Measurements from ENCODE around the gene SKA3.
"Not testable (repeated sequence)": the region's sequence is repeated elsewhere in the genome, so short reads cannot be mapped to it uniquely, and the experiment has no call there.

The SKA3 gene

GRCh38 chr13:21186410-21186809 is 10.1 kb upstream of the SKA3 start:
- H3K4me3 ChIP-seq; intact Hi-C loops (cut with DNase I; ENCODE audit: low total_unique reads); H3K36me3 ChIP-seq; DNase-seq; H3K27ac ChIP-seq; H3K9me3 ChIP-seq; H3K4me1 ChIP-seq; H3K27me3 ChIP-seq: not testable (repeated sequence)

DNA sequence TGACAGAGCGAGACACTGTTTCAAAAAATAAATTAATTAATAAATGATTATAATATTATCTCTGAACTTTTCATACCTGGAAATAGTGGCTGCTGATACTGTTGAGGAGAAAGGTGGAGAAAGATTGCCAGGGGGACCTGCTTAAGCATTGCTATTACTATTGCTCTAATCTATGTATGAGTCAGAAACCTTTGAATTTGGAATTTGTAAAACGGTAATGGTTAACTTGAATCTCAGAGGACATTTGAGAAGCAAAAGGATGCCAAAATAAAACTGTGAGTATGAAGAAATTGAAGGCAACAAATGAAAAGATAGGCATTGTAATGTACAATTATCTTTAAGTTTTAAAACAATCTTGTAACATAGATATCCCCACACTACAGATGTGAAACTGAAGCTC is 5.3 kb upstream of the SKA3 start:
- Histone ChIP-seq H3K27ac (no peak overlapping the region), H3K27me3 (no peaks in the 10 kb centered on the region), H3K9me3 (no peaks in the 10 kb centered on the region), H3K4me3 (no peak overlapping the region), H3K4me1 (peaks cover 0 to 12% (median 11%) of the 10 kb centered on the region in 4 donors), H3K36me3 (no peaks in the 10 kb centered on the region)
- no peak for DNase-seq
- intact Hi-C loops (cut with DNase I; ENCODE audit: low total_unique reads): no loop called here
- TF ChIP-seq CTCF (IDR thresholded peaks at IDR 0.05): no peak

DNA sequence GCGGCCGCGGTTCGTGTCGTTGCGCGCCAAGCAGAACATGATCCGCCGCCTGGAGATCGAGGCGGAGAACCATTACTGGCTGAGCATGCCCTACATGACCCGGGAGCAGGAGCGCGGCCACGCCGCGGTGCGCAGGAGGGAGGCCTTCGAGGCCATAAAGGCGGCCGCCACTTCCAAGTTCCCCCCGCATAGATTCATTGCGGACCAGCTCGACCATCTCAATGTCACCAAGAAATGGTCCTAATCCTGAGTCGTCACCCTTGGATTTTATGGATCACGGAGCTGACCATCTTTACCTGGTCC is 581 bp upstream of the SKA3 start:
- Histone ChIP-seq H3K27ac (peak overlapping the region; percentile 87 to 94), H3K27me3 (no peaks in the 10 kb centered on the region), H3K4me3 (peak overlapping the region; percentile 73 to 88), H3K36me3 (no peaks in the 10 kb centered on the region), H3K9me3 (no peaks in the 10 kb centered on the region), H3K4me1 (peaks cover 0 to 19% (median 14%) of the 10 kb centered on the region in 4 donors)
- DNase-seq: no peak
- TF ChIP-seq CTCF (IDR thresholded peaks at IDR 0.05): no peak
- intact Hi-C loops (cut with DNase I; ENCODE audit: low total_unique reads): loop anchor here (10.0 kb wide), 3 partner anchors 112 to 298 kb away; partner anchors contain the start of gene LATS2

DNA sequence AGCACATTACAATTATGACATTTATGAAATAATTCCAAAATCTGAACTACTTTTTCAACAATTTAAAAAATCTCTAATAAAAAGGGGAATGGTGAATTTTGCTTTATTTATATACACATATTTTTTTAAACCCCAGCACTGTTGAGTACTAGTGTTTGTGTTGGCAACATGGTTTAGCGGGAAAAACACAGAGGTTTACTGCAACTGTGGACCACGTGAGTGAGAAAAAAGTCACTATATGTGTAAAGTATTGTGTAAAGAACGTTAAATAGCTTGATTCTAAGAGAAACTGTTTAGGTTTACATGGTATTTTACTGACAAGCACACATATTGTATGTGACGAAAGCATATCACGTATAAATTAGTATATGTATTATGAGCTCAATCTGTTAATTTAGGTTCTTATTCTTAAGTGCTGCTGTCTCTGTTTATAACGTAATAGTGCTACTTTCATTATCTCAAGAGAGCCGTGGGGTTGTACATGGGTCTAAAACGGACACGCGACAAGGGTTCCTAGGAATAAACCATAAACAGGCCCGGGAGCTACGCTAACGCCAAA is 617 bp downstream of the SKA3 start:
- Histone ChIP-seq H3K4me1 (peaks cover 0 to 19% (median 14%) of the 10 kb centered on the region in 4 donors), H3K9me3 (no peaks in the 10 kb centered on the region), H3K4me3 (peak overlapping the region; percentile 73 to 88), H3K36me3 (no peaks in the 10 kb centered on the region), H3K27me3 (no peaks in the 10 kb centered on the region), H3K27ac (peak overlapping the region; percentile 87 to 94)
- no peak for DNase-seq
- no peak for TF ChIP-seq CTCF (IDR thresholded peaks at IDR 0.05)
- intact Hi-C loops (cut with DNase I; ENCODE audit: low total_unique reads): loop anchor here (10.0 kb wide), 3 partner anchors 111 to 299 kb away; partner anchors contain the start of gene LATS2

DNA sequence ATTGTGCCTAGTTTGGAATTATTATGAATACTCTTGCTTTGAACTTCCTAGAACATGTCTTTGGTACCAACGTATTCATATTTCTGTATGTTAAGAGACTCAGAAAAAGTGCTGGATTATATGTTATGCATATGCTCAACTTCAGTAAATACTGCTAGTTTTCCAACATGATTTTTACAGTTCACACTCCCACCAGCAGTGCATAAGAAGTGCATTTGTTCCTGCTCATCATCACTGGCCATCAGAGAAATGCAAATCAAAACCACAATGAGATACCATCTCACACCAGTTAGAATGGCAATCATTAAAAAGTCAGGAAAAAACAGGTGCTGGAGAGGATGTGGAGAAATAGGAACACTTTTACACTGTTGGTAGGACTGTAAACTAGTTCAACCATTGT is 2.6 kb downstream of the SKA3 start:
- DNase-seq, H3K27me3 ChIP-seq, H3K36me3 ChIP-seq, H3K9me3 ChIP-seq, H3K27ac ChIP-seq, H3K4me3 ChIP-seq: not testable (repeated sequence)
- peaks cover 0 to 33% (median 14%) of the 10 kb centered on the region in 4 donors for H3K4me1 ChIP-seq
- intact Hi-C loops (cut with DNase I; ENCODE audit: low total_unique reads): loop anchor here (10.0 kb wide), 3 partner anchors 109 to 301 kb away; partner anchors contain the start of gene LATS2

GRCh38 chr13:21171420-21171819 is 4.9 kb downstream of the SKA3 start:
- TF ChIP-seq CTCF (IDR thresholded peaks at IDR 0.05): no peak
- H3K9me3 ChIP-seq: no peaks in the 10 kb centered on the region
- no peak for DNase-seq
- H3K27ac ChIP-seq: no peak overlapping the region
- no peaks in the 10 kb centered on the region for H3K36me3 ChIP-seq
- peaks cover 0 to 21% (median 3%) of the 10 kb centered on the region in 4 donors for H3K4me1 ChIP-seq
- H3K4me3 ChIP-seq: no peak overlapping the region
- H3K27me3 ChIP-seq: no peaks in the 10 kb centered on the region
- intact Hi-C loops (cut with DNase I; ENCODE audit: low total_unique reads): loop anchor here (10.0 kb wide), 3 partner anchors 107 to 303 kb away; partner anchors contain the start of gene LATS2

- H3K4me1 ChIP-seq: peaks cover 0 to 12% (median 0%) of the 10 kb centered on the region in 4 donors
- DNase-seq; H3K36me3 ChIP-seq; intact Hi-C loops (cut with DNase I; ENCODE audit: low total_unique reads); H3K4me3 ChIP-seq; H3K9me3 ChIP-seq; H3K27me3 ChIP-seq; H3K27ac ChIP-seq: not testable (repeated sequence)
Observed at GRCh38 chr13:21165606-21166005, 10.7 kb downstream of the SKA3 start.

All from tibial artery (tissue), 4 donors.